HL-60/S4 treated with retinoic acid at 250 ng/mL for 4 days and 3 days (cell line): ENCODE results near the gene ZNF423.

Experiments
- in situ Hi-C: fragments of 300-500 bp; cut with MboI; formaldehyde crosslinking; loops from 2 replicates; pipeline ENCODE4 v1.7.0; 2022; ENCODE audit warnings: low sequenced_read_pairs

Gene ZNF423

GRCh38 chr16:49502136-49502881 is 353.6 kb downstream of the ZNF423 start:
- in situ Hi-C loops: no loop called here

GRCh38 chr16:49499869-49500610 is 355.9 kb downstream of the ZNF423 start:
- in situ Hi-C loops: no loop called here

- in situ Hi-C loops: no loop called here
Observed at GRCh38 chr16:49499414-49499785, 356.5 kb downstream of the ZNF423 start.

GRCh38 chr16:49498666-49499413 is 357.1 kb downstream of the ZNF423 start:
- in situ Hi-C loops: no loop called here

GRCh38 chr16:49498264-49498663 is 357.6 kb downstream of the ZNF423 start:
- in situ Hi-C loops: no loop called here

- in situ Hi-C loops: no loop called here
Observed at GRCh38 chr16:49497466-49497865, 358.4 kb downstream of the ZNF423 start.

GRCh38 chr16:49496656-49497055 is 359.3 kb downstream of the ZNF423 start:
- in situ Hi-C loops: no loop called here

- in situ Hi-C loops: no loop called here
Observed at GRCh38 chr16:49495596-49496355, 360.1 kb downstream of the ZNF423 start.

GRCh38 chr16:49494891-49495566 is 360.9 kb downstream of the ZNF423 start:
- in situ Hi-C loops: no loop called here

- in situ Hi-C loops: no loop called here
Observed at GRCh38 chr16:49494474-49494873, 361.4 kb downstream of the ZNF423 start.

GRCh38 chr16:49493836-49494235 is 362.1 kb downstream of the ZNF423 start:
- in situ Hi-C loops: no loop called here

GRCh38 chr16:49492896-49493626 is 362.9 kb downstream of the ZNF423 start:
- in situ Hi-C loops: no loop called here

GRCh38 chr16:49491771-49492761 is 363.8 kb downstream of the ZNF423 start:
- in situ Hi-C loops: no loop called here

- in situ Hi-C loops: no loop called here
Observed at GRCh38 chr16:49491106-49491670, 364.7 kb downstream of the ZNF423 start.

- in situ Hi-C loops: no loop called here
Observed at GRCh38 chr16:49490321-49490705, 365.6 kb downstream of the ZNF423 start.

GRCh38 chr16:49489686-49490320 is 366.1 kb downstream of the ZNF423 start:
- in situ Hi-C loops: no loop called here

GRCh38 chr16:49488740-49489525 is 367.0 kb downstream of the ZNF423 start:
- in situ Hi-C loops: no loop called here
